IPS DF 6.9 (cell line): ENCODE data around the gene WBP2NL.

Source experiments
- DNase-seq: peaks from one replicate; pipeline ENCODE4 v3.0.0-alpha.2; 2013; ENCODE audit warnings: low read depth, low spot score
- H3K27ac ChIP-seq: one replicate; pipeline ENCODE4 v1.5.1; 2013; ENCODE audit warnings: low read length, control low read depth
- H3K27me3 ChIP-seq: 2 replicates; pipeline ENCODE4 v1.6.1; 2013; ENCODE audit warnings: mild to moderate bottlenecking, low read length; ENCODE audit not compliant: control insufficient read depth, insufficient read depth
- H3K36me3 ChIP-seq: 2 replicates; pipeline ENCODE4 v1.6.1; 2013; ENCODE audit warnings: low read length; ENCODE audit not compliant: control insufficient read depth, insufficient read depth
- H3K4me1 ChIP-seq: 2 replicates; pipeline ENCODE4 v1.6.1; 2013; ENCODE audit warnings: low read length; ENCODE audit not compliant: control insufficient read depth, insufficient read depth
- H3K4me3 ChIP-seq: 2 replicates; pipeline ENCODE4 v1.5.1; 2013; ENCODE audit warnings: mild to moderate bottlenecking, low read length
- H3K9me3 ChIP-seq: 2 replicates; pipeline ENCODE4 v1.6.1; 2013; ENCODE audit warnings: low read length, inconsistent platforms; ENCODE audit not compliant: control insufficient read depth, insufficient read depth
- WGBS: extraction: QIAGEN DNeasy Blood & Tissue Kit; methylation state at CpG from one replicate; pipeline ENCODE4 v1.1.7; 2013; ENCODE audit warnings: mixed read lengths, missing lambda C conversion rate; ENCODE audit not compliant: insufficient read length, insufficient coverage; 5-methylcytosine and 5-hydroxymethylcytosine counted together

WBP2NL gene

DNA sequence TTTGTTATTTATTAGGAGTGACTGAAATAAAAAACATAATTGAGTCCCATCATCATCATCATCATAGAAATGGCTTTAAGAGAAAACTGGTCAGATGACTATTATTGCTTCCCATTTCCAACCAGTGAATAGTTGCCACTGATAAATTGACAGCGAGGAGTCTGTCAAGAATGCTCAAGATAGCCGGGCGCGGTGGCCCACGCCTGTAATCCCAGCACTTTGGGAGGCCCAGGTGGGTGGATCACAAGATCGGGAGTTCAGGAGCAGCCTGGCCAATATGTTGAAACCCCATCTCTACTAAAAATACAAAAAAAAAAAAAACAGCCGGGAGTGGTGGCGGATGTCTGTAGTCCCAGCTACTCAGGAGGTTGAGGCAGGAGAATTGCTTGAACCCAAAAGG is 1.9 kb downstream of the WBP2NL start:
- WGBS, result no CpG with 5 or more reads among the region's 8 CpGs
- no peak for DNase-seq
- H3K27ac ChIP-seq, result no peak overlapping the region
- H3K4me1 ChIP-seq, result no peaks in the 10 kb centered on the region
- no peaks in the 10 kb centered on the region for H3K27me3 ChIP-seq
- no peak overlapping the region for H3K4me3 ChIP-seq
- H3K36me3 ChIP-seq, result no peaks in the 10 kb centered on the region
- H3K9me3 ChIP-seq, result no peaks in the 10 kb centered on the region

- Histone ChIP-seq H3K27me3 (no peaks in the 10 kb centered on the region), H3K27ac (no peak overlapping the region), H3K4me1 (no peaks in the 10 kb centered on the region), H3K9me3 (no peaks in the 10 kb centered on the region), H3K36me3 (no peaks in the 10 kb centered on the region), H3K4me3 (no peak overlapping the region)
- no peak for DNase-seq
- WGBS, result no CpG with 5 or more reads among the region's 8 CpGs
Measured at GRCh38 chr22:42001121-42001520, 2.5 kb downstream of the WBP2NL start.

GRCh38 chr22:42001706-42002105 is 3.1 kb downstream of the WBP2NL start:
- Histone ChIP-seq H3K4me3 (no peak overlapping the region), H3K9me3 (no peaks in the 10 kb centered on the region), H3K36me3 (no peaks in the 10 kb centered on the region), H3K27me3 (no peaks in the 10 kb centered on the region), H3K27ac (no peak overlapping the region), H3K4me1 (no peaks in the 10 kb centered on the region)
- no CpG with 5 or more reads among the region's 12 CpGs for WGBS
- no peak for DNase-seq

GRCh38 chr22:42007922-42008321 is 9.3 kb downstream of the WBP2NL start:
- no peak for DNase-seq
- Histone ChIP-seq H3K27ac (no peak overlapping the region), H3K36me3 (no peaks in the 10 kb centered on the region), H3K4me3 (no peak overlapping the region), H3K9me3 (no peaks in the 10 kb centered on the region), H3K27me3 (no peaks in the 10 kb centered on the region), H3K4me1 (no peaks in the 10 kb centered on the region)
- no CpG with 5 or more reads among the region's 4 CpGs for WGBS

GRCh38 chr22:42010778-42011177 is 12.2 kb downstream of the WBP2NL start:
- WGBS, result no CpG with 5 or more reads among the region's 7 CpGs
- no peak for DNase-seq
- Histone ChIP-seq H3K4me1 (no peaks in the 10 kb centered on the region), H3K36me3 (no peaks in the 10 kb centered on the region), H3K27me3 (no peaks in the 10 kb centered on the region), H3K27ac (no peak overlapping the region), H3K9me3 (no peaks in the 10 kb centered on the region), H3K4me3 (no peak overlapping the region)

- no peaks in the 10 kb centered on the region for H3K36me3 ChIP-seq
- DNase-seq, result no peak
- no peaks in the 10 kb centered on the region for H3K4me1 ChIP-seq
- no peak overlapping the region for H3K27ac ChIP-seq
- H3K4me3 ChIP-seq, result no peak overlapping the region
- no peaks in the 10 kb centered on the region for H3K27me3 ChIP-seq
- no peaks in the 10 kb centered on the region for H3K9me3 ChIP-seq
- WGBS, result no CpG with 5 or more reads among the region's 4 CpGs
Measured at GRCh38 chr22:42013385-42013784, 14.8 kb downstream of the WBP2NL start.

GRCh38 chr22:42016111-42016510 is 17.5 kb downstream of the WBP2NL start:
- H3K27me3 ChIP-seq, result no peaks in the 10 kb centered on the region
- no peak overlapping the region for H3K27ac ChIP-seq
- H3K4me1 ChIP-seq, result no peaks in the 10 kb centered on the region
- no peak for DNase-seq
- no CpG with 5 or more reads among the region's 10 CpGs for WGBS
- H3K4me3 ChIP-seq, result no peak overlapping the region
- no peaks in the 10 kb centered on the region for H3K36me3 ChIP-seq
- H3K9me3 ChIP-seq, result no peaks in the 10 kb centered on the region

DNA sequence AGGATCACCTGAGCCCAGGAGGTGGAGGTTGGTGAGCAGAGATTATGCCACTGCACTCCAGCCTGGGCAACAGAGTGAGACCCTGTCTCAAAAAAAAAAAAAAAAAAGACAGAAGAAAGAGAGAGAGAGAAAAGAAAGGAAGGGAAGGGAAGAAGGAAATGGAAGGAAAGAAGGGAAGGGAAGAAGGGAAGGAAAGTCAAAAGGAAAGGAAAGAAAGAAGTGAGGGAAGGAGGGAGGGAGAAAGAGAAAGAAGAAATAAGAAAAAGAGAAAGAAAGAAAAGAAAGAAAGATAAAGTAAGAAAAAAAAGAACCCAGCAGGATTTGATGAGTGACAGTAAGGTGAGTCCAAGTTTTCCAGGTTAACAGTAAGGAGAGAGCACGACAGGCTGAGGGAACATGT is 19.6 kb downstream of the WBP2NL start:
- Histone ChIP-seq H3K4me3 (no peak overlapping the region), H3K9me3 (no peaks in the 10 kb centered on the region), H3K4me1 (no peaks in the 10 kb centered on the region), H3K36me3 (no peaks in the 10 kb centered on the region), H3K27me3 (no peaks in the 10 kb centered on the region), H3K27ac (no peak overlapping the region)
- WGBS, result no CpG with 5 or more reads among the region's 1 CpG
- DNase-seq, result no peak

DNA sequence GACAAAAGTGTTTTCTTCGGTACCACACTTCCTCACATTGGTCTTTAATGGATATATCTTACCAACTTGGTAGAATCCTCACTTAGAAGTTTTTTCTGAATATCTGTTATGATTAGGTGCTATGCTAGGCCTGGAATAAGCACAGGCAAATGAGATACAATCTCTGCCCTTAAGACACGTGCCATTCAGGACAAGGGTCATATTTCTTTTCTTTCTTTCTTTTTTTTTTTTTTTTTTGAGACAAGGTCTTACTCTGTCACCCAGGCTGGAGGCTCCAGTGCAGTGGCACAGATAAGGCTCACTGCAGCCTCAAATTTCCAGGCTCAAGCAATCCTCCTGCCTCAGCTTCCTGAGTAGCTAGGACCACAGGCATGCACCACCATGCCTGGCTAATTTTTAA is 23.0 kb downstream of the WBP2NL start:
- Histone ChIP-seq H3K9me3 (no peaks in the 10 kb centered on the region), H3K4me3 (no peak overlapping the region), H3K27ac (no peak overlapping the region), H3K27me3 (no peaks in the 10 kb centered on the region), H3K4me1 (no peaks in the 10 kb centered on the region), H3K36me3 (no peaks in the 10 kb centered on the region)
- DNase-seq, result no peak
- WGBS, result no CpG with 5 or more reads among the region's 2 CpGs

DNA sequence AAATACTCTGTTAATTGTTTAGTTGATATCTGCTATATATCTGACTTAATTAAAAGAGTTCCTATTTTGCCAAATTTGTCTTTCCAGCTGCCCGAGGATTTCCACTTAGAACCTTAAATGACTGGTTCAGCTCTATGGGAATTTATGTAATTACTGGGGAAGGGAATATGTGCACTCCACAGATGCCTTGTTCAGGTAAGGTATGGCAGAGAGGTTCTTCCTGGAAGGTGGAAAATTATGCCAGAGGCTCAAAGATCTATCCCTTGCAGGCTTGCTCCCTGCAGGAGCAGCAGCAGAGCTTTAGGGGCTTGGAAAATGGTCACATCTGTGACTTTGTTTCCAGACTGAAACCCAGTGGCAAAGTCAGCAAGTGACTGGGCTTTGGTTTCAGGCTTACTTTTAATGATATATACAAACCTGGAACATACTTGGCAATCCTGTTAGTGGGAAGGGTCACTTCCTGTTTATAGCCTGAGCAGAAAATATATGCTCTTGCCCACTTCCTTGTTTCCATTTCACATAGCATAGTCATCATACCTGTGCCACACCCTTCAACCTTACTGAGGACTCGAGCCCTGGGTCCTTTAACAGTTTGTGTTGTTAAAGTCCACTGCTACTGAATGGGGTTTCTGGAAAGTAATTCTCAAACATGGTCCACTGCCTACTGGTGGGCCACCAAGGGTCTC is 23.7 kb downstream of the WBP2NL start:
- Histone ChIP-seq H3K27ac (no peak overlapping the region), H3K4me1 (no peaks in the 10 kb centered on the region), H3K36me3 (no peaks in the 10 kb centered on the region), H3K9me3 (no peaks in the 10 kb centered on the region), H3K4me3 (no peak overlapping the region), H3K27me3 (no peaks in the 10 kb centered on the region)
- DNase-seq, result no peak
- no CpG with 5 or more reads among the region's 2 CpGs for WGBS

DNA sequence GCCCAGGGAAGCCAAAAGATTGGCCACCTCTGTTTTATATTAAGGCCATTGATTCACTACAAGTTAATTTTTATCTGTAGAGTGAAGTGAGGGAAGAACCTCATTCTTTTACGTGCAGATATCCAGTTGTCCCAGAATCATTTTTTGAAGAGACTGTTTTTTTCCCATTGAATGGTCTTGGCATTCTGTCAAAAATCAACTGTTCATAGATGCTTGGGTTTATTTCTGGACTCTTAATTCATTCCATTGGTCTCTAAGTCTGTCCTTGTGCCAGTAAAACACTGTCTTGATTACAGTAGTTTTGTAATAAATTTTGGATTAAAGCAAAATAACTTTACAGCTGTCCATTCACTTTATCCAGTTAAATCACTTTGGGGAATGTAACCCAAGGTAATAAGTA is 26.8 kb downstream of the WBP2NL start:
- no CpG with 5 or more reads among the region's 1 CpG for WGBS
- H3K4me3 ChIP-seq, result no peak overlapping the region
- H3K27me3 ChIP-seq, result no peaks in the 10 kb centered on the region
- H3K27ac ChIP-seq, result no peak overlapping the region
- no peaks in the 10 kb centered on the region for H3K4me1 ChIP-seq
- H3K36me3 ChIP-seq, result no peaks in the 10 kb centered on the region
- no peak for DNase-seq
- H3K9me3 ChIP-seq, result no peaks in the 10 kb centered on the region
